AG08395 (cell line): ENCODE measurements around the gene SNRPA.

Experiments used
- DNase-seq: peaks from one replicate; pipeline ENCODE4 v3.0.0; 2012; ENCODE audit warnings: mixed read lengths, low spot score

SNRPA gene

DNA sequence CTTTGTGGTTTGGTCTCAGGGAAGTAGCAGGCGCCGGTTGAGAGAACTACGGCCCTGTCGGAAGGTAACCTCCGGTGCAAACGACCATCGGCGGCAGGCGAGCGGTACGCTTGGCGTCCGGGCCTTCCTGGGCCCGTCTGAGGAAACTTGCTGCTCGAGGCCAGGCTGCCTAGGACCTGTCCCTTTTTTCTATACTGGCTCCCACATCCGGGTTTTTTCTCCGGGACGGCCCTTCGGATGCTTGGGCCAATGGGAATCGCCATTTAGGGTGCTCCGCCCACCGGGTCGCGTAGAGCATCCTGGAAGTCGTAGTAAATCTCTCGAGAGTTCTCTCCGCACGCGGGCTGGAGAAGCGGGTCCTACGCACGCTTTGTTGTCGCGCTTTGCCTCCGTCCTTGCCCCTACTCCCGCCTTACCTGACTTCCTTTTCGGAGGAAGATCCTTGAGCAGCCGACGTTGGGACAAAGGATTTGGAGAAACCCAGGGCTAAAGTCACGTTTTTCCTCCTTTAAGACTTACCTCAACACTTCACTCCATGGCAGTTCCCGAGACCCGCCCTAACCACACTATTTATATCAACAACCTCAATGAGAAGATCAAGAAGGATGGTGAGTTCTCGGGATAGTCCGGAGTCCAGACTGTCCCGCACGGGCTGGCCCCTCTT, at the start of gene SNRPA:
Gene SNRPA (plus strand): TSS at position 330 of the 664 bp plus-strand sequence. CDS start 206 bp downstream, at position 536.
- DNase-seq, result peak; percentile 97

DNA sequence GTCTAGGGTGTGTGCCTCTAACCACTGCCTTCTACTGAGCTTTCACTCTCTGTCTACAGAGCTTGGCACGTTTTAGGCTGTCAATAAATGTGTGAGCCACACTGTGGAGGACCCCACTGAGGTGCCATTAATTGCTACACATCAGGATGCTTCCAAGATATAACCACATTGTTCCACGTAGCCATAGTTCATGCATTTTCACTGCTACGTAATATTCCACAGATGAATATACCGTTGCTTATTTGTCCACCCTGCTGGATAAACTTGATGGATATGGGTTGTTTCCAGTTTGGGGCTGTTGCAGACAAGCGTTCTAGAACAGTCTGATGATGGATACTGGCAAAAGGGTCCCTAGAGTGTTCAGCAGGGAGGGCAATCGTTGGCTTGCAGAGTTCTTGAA, 49.2 kb upstream of the SNRPA start:
- DNase-seq, result no peak

DNA sequence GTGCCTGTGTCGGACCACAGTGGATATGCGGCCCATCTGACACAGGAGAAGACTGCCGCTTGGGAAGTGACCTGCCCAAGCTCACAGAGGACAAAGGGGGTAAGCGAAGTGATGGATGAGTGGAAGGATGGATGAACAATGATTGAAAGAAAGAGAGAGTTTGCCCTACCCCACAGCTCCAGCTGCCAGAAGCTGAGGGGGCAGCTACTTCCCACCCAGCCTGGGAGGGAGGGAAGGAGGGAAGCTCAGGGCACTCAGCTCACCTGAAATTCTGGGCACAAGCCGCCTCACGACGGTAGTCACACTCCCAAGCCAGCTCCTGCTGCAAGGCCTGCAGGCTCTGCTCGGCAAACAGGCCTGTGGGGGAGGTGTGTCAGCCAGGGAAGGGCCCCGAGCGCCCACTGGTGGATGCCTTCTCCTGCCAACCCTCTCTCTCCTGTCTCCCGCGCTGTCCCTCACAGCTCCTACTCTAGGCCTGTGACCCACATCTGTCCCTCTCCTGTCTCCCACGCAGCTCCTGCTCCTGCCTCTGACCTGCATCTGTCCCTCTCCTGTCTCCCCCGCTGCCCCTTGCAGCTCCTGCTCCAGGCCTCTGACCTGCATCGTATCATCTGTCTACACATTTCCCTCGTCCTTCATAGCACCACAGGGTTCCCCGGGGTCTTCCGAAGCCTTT, 48.5 kb upstream of the SNRPA start:
- DNase-seq, result no peak

- no peak for DNase-seq
Observed at GRCh38 chr19:40703029-40703755, 47.8 kb upstream of the SNRPA start.

DNA sequence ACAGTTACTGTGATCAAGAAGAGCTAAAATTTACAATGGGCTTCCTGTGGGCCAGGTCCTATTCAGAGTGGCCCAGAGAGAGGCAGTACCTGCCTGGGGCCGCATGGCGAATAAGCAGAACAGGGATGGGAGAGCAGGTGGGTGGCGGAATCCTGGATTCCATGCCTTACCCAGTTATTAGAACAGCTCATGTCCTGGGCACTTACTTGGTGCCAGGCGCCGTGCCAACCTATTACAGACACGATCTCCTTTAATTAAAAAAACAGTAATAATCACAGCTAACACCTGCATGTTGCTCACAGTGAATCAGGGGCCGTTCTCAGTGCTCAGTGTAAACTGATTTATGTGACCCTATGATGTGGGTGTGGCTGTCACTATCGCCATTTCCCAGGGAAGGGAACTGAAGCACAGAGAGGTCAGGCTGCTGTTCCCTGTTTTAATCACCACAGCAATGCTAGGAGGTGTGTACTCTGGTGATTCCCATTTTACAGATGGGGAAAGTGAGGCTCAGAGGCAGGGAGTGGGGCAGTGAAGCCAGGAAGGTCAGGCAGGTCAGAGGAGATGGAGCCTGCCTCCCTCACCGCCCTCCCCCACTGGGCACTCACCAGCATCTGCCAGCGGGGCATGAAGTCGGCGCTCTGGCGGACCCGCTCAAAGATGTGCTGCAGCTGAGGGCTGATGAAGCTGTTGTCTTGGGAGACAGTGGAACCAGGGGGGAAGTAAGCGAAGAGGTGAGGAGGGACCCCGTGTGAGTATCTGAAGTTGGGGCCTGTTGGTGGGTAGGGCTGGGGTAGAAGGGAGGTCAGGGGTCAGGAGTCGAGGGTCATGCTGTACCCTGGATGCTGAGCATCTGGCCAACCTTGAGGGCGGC, 46.3 kb upstream of the SNRPA start:
- DNase-seq, result no peak

- DNase-seq, result no peak
Observed at GRCh38 chr19:40705362-40705651, 45.7 kb upstream of the SNRPA start.

- DNase-seq, result no peak
Observed at GRCh38 chr19:40705950-40706619, 44.9 kb upstream of the SNRPA start.

- no peak for DNase-seq
Observed at GRCh38 chr19:40707615-40708014, 43.4 kb upstream of the SNRPA start.

- DNase-seq, result no peak
Observed at GRCh38 chr19:40709817-40710216, 41.2 kb upstream of the SNRPA start.

- no peak for DNase-seq
Observed at GRCh38 chr19:40713939-40714338, 37.1 kb upstream of the SNRPA start.

GRCh38 chr19:40714441-40715299, 36.3 kb upstream of the SNRPA start:
- peak; percentile 93 for DNase-seq

DNA sequence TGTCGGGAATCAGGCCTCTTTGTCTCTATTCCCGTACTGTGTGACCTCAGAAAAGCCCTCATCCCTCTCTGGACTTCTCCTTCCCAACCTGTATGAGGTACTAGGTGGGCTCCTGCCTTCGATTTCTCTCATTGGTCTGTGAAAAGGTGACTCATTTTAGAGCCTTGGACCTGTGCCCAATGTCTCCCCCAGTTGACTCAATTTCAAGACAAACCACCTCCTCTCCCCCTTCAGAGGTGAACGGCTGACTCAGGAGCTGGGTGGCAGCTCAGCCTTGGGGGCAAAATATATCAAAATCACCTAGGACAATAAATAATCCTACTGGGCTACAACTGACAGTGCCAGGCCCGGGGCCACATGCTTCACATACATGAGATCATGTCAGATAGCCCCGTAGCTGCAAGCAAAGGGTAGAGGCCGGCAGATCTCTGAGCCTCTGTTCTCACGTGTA, 34.9 kb upstream of the SNRPA start:
- DNase-seq, result no peak

DNA sequence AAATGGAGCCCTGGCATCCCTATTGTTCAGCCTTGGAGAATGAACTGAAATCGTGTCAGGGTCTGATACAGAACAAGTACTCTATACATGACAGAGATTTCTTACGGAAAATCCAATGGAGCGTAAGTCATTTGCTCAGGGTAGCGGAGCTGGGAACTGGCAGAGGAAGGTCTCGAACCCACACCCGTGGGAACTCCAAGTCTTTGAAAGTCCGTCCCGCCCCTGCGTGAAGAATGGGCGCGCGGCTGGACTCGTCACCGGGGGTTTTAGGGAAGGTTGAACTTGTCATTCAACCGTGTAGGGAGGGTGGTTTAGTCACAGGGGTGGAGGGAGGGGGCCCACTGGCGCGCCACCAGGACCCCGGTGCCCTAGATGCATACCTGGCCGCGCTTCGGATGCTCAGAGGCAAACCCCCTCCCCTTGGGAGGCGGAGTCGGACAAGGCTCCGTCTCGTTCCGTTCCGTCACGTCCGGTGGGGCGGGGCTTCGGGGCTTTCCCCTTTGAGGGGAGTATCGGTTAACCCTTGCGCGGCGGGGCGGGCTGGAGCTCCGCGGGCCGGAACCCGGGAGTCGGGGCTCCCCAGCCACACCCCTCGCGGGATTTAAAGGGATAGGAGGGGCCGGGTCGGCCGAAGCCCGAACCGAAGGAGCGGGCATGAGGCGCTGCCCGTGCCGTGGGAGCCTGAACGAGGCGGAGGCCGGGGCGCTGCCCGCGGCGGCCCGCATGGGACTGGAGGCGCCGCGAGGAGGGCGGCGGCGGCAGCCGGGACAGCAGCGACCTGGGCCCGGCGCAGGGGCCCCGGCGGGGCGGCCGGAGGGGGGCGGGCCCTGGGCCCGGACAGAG, 34.3 kb upstream of the SNRPA start, which contains the start of the genes COQ8B and ITPKC:
Gene COQ8B (minus strand): TSS at position 405 of the 843 bp plus-strand sequence. CDS start 2,254 bp downstream, outside the sequence.
Gene ITPKC (plus strand): TSS at position 631 of the 843 bp plus-strand sequence. CDS start 24 bp downstream, at position 655.
- peak; percentile 95 for DNase-seq

DNA sequence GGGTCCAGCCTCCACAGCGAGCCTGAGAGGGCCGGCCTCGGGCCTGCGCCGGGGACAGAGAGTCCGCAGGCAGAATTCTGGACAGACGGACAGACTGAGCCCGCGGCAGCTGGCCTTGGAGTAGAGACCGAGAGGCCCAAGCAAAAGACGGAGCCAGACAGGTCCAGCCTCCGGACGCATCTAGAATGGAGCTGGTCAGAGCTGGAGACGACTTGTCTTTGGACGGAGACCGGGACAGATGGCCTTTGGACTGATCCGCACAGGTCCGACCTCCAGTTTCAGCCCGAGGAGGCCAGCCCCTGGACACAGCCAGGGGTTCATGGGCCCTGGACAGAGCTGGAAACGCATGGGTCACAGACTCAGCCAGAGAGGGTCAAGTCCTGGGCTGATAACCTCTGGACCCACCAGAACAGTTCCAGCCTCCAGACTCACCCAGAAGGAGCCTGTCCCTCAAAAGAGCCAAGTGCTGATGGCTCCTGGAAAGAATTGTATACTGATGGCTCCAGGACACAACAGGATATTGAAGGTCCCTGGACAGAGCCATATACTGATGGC, 33.6 kb upstream of the SNRPA start:
- no peak for DNase-seq

- no peak for DNase-seq
Observed at GRCh38 chr19:40717880-40718773, 32.9 kb upstream of the SNRPA start.

- peak; percentile 28 for DNase-seq
Observed at GRCh38 chr19:40718774-40719391, 32.1 kb upstream of the SNRPA start.

- no peak for DNase-seq
Observed at GRCh38 chr19:40719414-40719894, 31.5 kb upstream of the SNRPA start.

DNA sequence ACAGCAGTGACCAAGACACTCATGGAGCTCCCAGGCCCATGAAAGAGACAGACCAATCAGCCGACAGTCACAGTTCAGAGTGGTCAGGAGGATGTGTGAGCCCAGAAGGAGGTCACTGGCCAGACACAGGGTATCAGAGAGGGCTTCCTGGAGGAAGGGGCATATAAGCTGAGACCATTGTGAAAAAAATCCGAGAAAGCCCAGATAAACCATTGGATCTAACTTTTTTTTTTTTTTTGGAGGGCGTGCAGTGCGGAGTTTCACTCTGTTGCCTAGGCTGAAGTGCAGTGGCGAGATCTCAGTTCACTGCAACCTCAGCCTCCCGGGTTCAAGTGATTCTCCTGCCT, 29.9 kb upstream of the SNRPA start:
- DNase-seq, result no peak
